HUES64 (cell line): ENCODE measurements around the gene CD80. TPM values are rescaled to one million over a fixed set of nuclear protein-coding genes. Genes with fewer than 3 reads are reported as not detected.

ENCODE experiments used
- H3K27ac ChIP-seq: 2 replicates; pipeline ENCODE4 v1.7.0; 2013; ENCODE audit warnings: low read depth, low read length, inconsistent platforms
- H3K27me3 ChIP-seq: 2 replicates; pipeline ENCODE4 v1.6.1; 2013; ENCODE audit warnings: mild to moderate bottlenecking, low read length; ENCODE audit not compliant: insufficient read depth
- H3K36me3 ChIP-seq: 2 replicates; pipeline ENCODE4 v1.6.1; 2013; ENCODE audit warnings: mild to moderate bottlenecking, low read length; ENCODE audit not compliant: insufficient read depth
- H3K4me1 ChIP-seq: 2 replicates; pipeline ENCODE4 v1.6.1; 2013; ENCODE audit warnings: mild to moderate bottlenecking, low read length, moderate library complexity; ENCODE audit not compliant: insufficient read depth
- H3K4me3 ChIP-seq: 2 replicates; pipeline ENCODE4 v1.5.1; 2013; ENCODE audit warnings: mild to moderate bottlenecking, low read length, moderate library complexity
- H3K9ac ChIP-seq: 2 replicates; pipeline ENCODE4 v1.6.1; 2013; ENCODE audit warnings: mild to moderate bottlenecking, low read depth, low read length
- H3K9me3 ChIP-seq: 2 replicates; pipeline ENCODE4 v1.6.1; 2013; ENCODE audit warnings: low read depth, low read length; ENCODE audit not compliant: insufficient read depth
- WGBS: fragments of 150-250, 120-280 bp; methylation state at CpG from one replicate; pipeline ENCODE4 v1.1.7; 2013; ENCODE audit warnings: missing lambda C conversion rate; 5-methylcytosine and 5-hydroxymethylcytosine counted together
- polyA plus RNA-seq, 2 experiments: library from polyadenylated mRNA; stranded (reverse); fragments of 50-300 nt; gene quantifications; one replicate each; pipeline ENCODE4 v1.2.3, GENCODE V29; 2013

The CD80 gene
- not detected for polyA plus RNA-seq (2013, experiment 1 of 2)
- polyA plus RNA-seq (2013, experiment 2 of 2) = not detected

- Histone ChIP-seq H3K9me3 (no peaks in the 10 kb centered on the region), H3K27ac (no peak within 1 kb of the TSS), H3K27me3 (no peaks in the 10 kb centered on the region), H3K9ac (no peak within 1 kb of the TSS), H3K4me3 (no peak within 1 kb of the TSS), H3K4me1 (no peaks in the 10 kb centered on the region), H3K36me3 (no peaks in the 10 kb centered on the region)
- WGBS = 45% methylated on average over 7 of the region's 7 CpGs
Measured at GRCh38 chr3:119559441-119559963, at the start of gene CD80. Gene CD80, minus strand, starts transcription at chr3:119559614. Its CDS starts 1,886 bp downstream, at chr3:119557728.

- H3K27ac ChIP-seq = no peak overlapping the region
- no peaks in the 10 kb centered on the region for H3K27me3 ChIP-seq
- no peak overlapping the region for H3K9ac ChIP-seq
- 92% methylated on average over 6 of the region's 6 CpGs for WGBS
- no peaks in the 10 kb centered on the region for H3K9me3 ChIP-seq
- H3K36me3 ChIP-seq = no peaks in the 10 kb centered on the region
- H3K4me1 ChIP-seq = no peaks in the 10 kb centered on the region
- H3K4me3 ChIP-seq = no peak overlapping the region
Measured at GRCh38 chr3:119608405-119609000, 49.1 kb upstream of the CD80 start.

DNA sequence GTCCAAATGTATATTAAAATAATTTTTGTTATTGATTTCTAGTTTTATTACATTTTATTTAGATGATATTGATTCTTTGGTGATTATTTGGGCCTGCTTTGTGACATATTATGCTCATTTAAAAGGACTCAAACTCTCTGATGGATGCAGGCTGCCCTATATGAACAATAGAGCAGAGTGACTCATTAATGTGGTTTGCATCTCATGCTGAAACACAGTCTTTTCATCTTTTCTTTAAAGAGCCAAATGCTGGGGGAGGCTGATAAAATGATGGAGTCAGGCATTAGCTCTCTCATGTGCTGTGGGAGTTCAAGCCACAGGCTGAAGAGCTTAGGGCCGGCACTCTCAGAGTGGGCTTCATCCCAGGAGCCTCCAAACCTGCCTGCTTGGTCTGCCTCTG is 45.5 kb upstream of the CD80 start:
- 90% methylated on average over 1 of the region's 1 CpG for WGBS

DNA sequence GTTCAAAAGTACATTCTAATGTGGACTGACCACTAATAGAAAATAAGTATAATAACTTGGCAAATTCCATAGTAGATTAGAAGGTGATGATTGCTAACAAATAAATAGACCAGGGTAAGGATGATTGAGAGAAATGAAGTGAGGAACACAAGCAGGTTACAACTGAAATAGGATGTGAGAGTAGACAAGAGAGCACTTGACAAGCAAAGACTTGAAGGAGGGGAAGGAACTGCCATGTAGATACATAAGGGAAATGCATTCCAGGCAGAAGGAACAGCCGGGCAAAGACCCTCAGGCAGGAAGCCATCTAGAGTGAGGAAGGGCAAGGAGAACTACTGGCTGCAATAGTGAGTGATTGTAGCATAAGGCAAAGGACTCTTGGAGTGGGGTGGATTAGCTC is 43.3 kb upstream of the CD80 start:
- Histone ChIP-seq H3K27me3 (no peaks in the 10 kb centered on the region), H3K9me3 (no peaks in the 10 kb centered on the region), H3K4me3 (no peak overlapping the region), H3K4me1 (no peaks in the 10 kb centered on the region), H3K27ac (no peak overlapping the region), H3K9ac (no peak overlapping the region), H3K36me3 (no peaks in the 10 kb centered on the region)
- WGBS = 79% methylated on average over 1 of the region's 1 CpG

More for the DNA sequence above, 45.5 kb upstream of the CD80 start:
- Histone ChIP-seq H3K36me3 (no peaks in the 10 kb centered on the region), H3K4me3 (no peak overlapping the region), H3K9ac (no peak overlapping the region), H3K9me3 (no peaks in the 10 kb centered on the region), H3K27me3 (no peaks in the 10 kb centered on the region), H3K4me1 (no peaks in the 10 kb centered on the region), H3K27ac (no peak overlapping the region)

DNA sequence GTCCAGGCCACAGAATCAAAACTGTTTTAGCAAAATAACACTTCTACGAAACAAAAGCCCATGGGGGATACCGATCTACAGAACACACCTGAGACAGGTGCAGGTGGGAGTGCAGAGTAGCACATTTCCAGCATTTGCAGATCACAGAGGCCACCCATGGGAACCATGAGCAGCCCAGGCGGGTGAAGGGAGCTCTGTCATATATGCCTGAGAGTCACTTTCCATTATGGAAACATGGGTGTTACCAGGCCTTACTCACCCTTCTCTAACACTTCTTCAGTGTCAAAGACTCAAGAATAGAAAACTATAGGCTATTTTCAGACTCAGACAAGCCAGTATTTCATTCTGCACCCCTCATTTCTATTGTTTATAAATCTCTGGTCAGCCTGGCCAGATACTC is 41.7 kb upstream of the CD80 start:
- no peaks in the 10 kb centered on the region for H3K4me1 ChIP-seq
- no peak overlapping the region for H3K9ac ChIP-seq

GRCh38 chr3:119600732-119601131 is 41.3 kb upstream of the CD80 start:
- Histone ChIP-seq H3K4me3 (no peak overlapping the region), H3K9me3 (no peaks in the 10 kb centered on the region), H3K27me3 (no peaks in the 10 kb centered on the region), H3K4me1 (no peaks in the 10 kb centered on the region), H3K9ac (no peak overlapping the region), H3K27ac (no peak overlapping the region), H3K36me3 (no peaks in the 10 kb centered on the region)
- 48% methylated on average over 5 of the region's 5 CpGs for WGBS

More for the DNA sequence above, 41.7 kb upstream of the CD80 start:
- H3K4me3 ChIP-seq = no peak overlapping the region
- no peaks in the 10 kb centered on the region for H3K36me3 ChIP-seq
- H3K27me3 ChIP-seq = no peaks in the 10 kb centered on the region
- H3K27ac ChIP-seq = no peak overlapping the region
- 93% methylated on average over 3 of the region's 3 CpGs for WGBS
- no peaks in the 10 kb centered on the region for H3K9me3 ChIP-seq

DNA sequence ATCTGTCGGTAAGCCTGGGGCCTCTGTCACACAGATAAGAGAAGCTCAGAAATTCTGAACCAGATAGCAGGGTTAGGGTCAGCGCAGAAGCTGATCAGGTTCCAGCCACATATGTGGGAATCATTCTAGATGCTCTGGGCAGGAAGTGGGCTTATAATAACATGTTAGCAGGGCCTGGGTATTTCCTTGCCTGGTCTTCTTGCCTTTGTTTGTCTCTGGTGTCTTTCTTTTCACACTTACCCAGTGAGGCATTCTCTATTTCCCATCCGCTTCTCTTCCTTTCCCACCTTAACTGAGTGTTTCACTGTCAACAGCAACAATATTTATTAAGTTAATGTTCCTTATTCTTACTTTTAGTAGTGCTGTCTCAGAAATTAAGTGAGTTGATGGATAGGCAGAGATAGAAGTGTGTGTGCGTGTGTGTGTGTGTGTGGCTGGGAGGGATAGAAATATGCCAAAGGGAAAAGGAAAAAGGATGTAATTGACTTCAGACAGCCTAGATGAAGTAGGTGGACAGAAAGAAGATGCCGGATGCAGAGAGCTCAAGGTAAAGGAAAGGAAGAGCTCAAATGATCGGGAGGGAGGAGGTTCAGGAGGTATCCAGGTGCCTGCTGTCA is 40.3 kb upstream of the CD80 start:
- H3K4me1 ChIP-seq = no peaks in the 10 kb centered on the region
- no peak overlapping the region for H3K27ac ChIP-seq
- no peaks in the 10 kb centered on the region for H3K27me3 ChIP-seq
- H3K9ac ChIP-seq = no peak overlapping the region
- 96% methylated on average over 6 of the region's 6 CpGs for WGBS
- no peaks in the 10 kb centered on the region for H3K36me3 ChIP-seq
- H3K9me3 ChIP-seq = no peaks in the 10 kb centered on the region
- no peak overlapping the region for H3K4me3 ChIP-seq

- H3K4me3 ChIP-seq = no peak overlapping the region
- H3K9me3 ChIP-seq = no peaks in the 10 kb centered on the region
- no peaks in the 10 kb centered on the region for H3K36me3 ChIP-seq
- H3K27ac ChIP-seq = no peak overlapping the region
- no peak overlapping the region for H3K9ac ChIP-seq
- no peaks in the 10 kb centered on the region for H3K4me1 ChIP-seq
- 93% methylated on average over 1 of the region's 1 CpG for WGBS
- no peaks in the 10 kb centered on the region for H3K27me3 ChIP-seq
Measured at GRCh38 chr3:119598410-119599098, 39.1 kb upstream of the CD80 start.

- no peak within 1 kb of the TSS for H3K9ac ChIP-seq
- 84% methylated on average over 6 of the region's 7 CpGs for WGBS
- no peak within 1 kb of the TSS for H3K4me3 ChIP-seq
- H3K27me3 ChIP-seq = no peaks in the 10 kb centered on the region
- H3K9me3 ChIP-seq = no peaks in the 10 kb centered on the region
- no peaks in the 10 kb centered on the region for H3K4me1 ChIP-seq
- no peaks in the 10 kb centered on the region for H3K36me3 ChIP-seq
- no peak within 1 kb of the TSS for H3K27ac ChIP-seq
Measured at GRCh38 chr3:119597548-119598288, 38.3 kb upstream of the CD80 start, which contains the start of gene PLA1A. Gene PLA1A, plus strand, starts transcription at chr3:119597885. Its CDS starts 29 bp downstream, at chr3:119597914.

- H3K9ac ChIP-seq = no peak overlapping the region
- H3K4me3 ChIP-seq = no peak overlapping the region
- H3K27me3 ChIP-seq = no peaks in the 10 kb centered on the region
- no peaks in the 10 kb centered on the region for H3K4me1 ChIP-seq
- 91% methylated on average over 6 of the region's 6 CpGs for WGBS
- no peaks in the 10 kb centered on the region for H3K36me3 ChIP-seq
- no peak overlapping the region for H3K27ac ChIP-seq
- no peaks in the 10 kb centered on the region for H3K9me3 ChIP-seq
Measured at GRCh38 chr3:119596398-119596797, 37.0 kb upstream of the CD80 start.
